ENCODE measurements around the gene WDR77.

The WDR77 gene

GRCh38 chr1:111439461-111440351, 9.3 kb downstream of the WDR77 start:
- H3K4me3 ChIP-seq (ENCODE audit: low read length), result no peak overlapping the region
- TF ChIP-seq ZNF274 (IDR thresholded peaks at IDR 0.05; ENCODE audit: low read depth, low read length), result no peak

- TF ChIP-seq ZNF274 (IDR thresholded peaks at IDR 0.05; ENCODE audit: low read depth, low read length), result no peak
- no peak overlapping the region for H3K4me3 ChIP-seq (ENCODE audit: low read length)
These were observed 12.3 kb downstream of the WDR77 start for GRCh38 chr1:111436726-111437125.

GRCh38 chr1:111424281-111424680, 24.8 kb downstream of the WDR77 start:
- no peak for TF ChIP-seq ZNF274 (IDR thresholded peaks at IDR 0.05; ENCODE audit: low read depth, low read length)
- H3K4me3 ChIP-seq (ENCODE audit: low read length), result no peak overlapping the region

- TF ChIP-seq ZNF274 (IDR thresholded peaks at IDR 0.05; ENCODE audit: low read depth, low read length), result no peak
- no peak overlapping the region for H3K4me3 ChIP-seq (ENCODE audit: low read length)
These were observed 26.3 kb downstream of the WDR77 start for GRCh38 chr1:111422546-111423391.

- H3K4me3 ChIP-seq (ENCODE audit: low read length), result no peak overlapping the region
- no peak for TF ChIP-seq ZNF274 (IDR thresholded peaks at IDR 0.05; ENCODE audit: low read depth, low read length)
These were observed 28.7 kb downstream of the WDR77 start for GRCh38 chr1:111420377-111420776.

- no peak overlapping the region for H3K4me3 ChIP-seq (ENCODE audit: low read length)
- no peak for TF ChIP-seq ZNF274 (IDR thresholded peaks at IDR 0.05; ENCODE audit: low read depth, low read length)
These were observed 30.0 kb downstream of the WDR77 start for GRCh38 chr1:111419037-111419436.

- H3K4me3 ChIP-seq (ENCODE audit: low read length), result no peak overlapping the region
- TF ChIP-seq ZNF274 (IDR thresholded peaks at IDR 0.05; ENCODE audit: low read depth, low read length), result no peak
These were observed 31.3 kb downstream of the WDR77 start for GRCh38 chr1:111417755-111418154.

- H3K4me3 ChIP-seq (ENCODE audit: low read length), result no peak overlapping the region
- TF ChIP-seq ZNF274 (IDR thresholded peaks at IDR 0.05; ENCODE audit: low read depth, low read length), result no peak
These were observed 33.6 kb downstream of the WDR77 start for GRCh38 chr1:111415461-111415860.

- no peak overlapping the region for H3K4me3 ChIP-seq (ENCODE audit: low read length)
- TF ChIP-seq ZNF274 (IDR thresholded peaks at IDR 0.05; ENCODE audit: low read depth, low read length), result no peak
These were observed 34.3 kb downstream of the WDR77 start for GRCh38 chr1:111414756-111415155.

GRCh38 chr1:111412839-111413238, 36.2 kb downstream of the WDR77 start:
- no peak overlapping the region for H3K4me3 ChIP-seq (ENCODE audit: low read length)
- no peak for TF ChIP-seq ZNF274 (IDR thresholded peaks at IDR 0.05; ENCODE audit: low read depth, low read length)

- no peak overlapping the region for H3K4me3 ChIP-seq (ENCODE audit: low read length)
- TF ChIP-seq ZNF274 (IDR thresholded peaks at IDR 0.05; ENCODE audit: low read depth, low read length), result no peak
These were observed 41.8 kb downstream of the WDR77 start for GRCh38 chr1:111407301-111407700.

- H3K4me3 ChIP-seq (ENCODE audit: low read length), result no peak overlapping the region
These were observed 42.7 kb downstream of the WDR77 start for GRCh38 chr1:111406321-111406768.

GRCh38 chr1:111404588-111404987, 44.5 kb downstream of the WDR77 start:
- no peak overlapping the region for H3K4me3 ChIP-seq (ENCODE audit: low read length)
- no peak for TF ChIP-seq ZNF274 (IDR thresholded peaks at IDR 0.05; ENCODE audit: low read depth, low read length)

More at GRCh38 chr1:111406321-111406768, 42.7 kb downstream of the WDR77 start:
- TF ChIP-seq ZNF274 (IDR thresholded peaks at IDR 0.05; ENCODE audit: low read depth, low read length), result no peak

GRCh38 chr1:111402083-111402482, 47.0 kb downstream of the WDR77 start:
- TF ChIP-seq ZNF274 (IDR thresholded peaks at IDR 0.05; ENCODE audit: low read depth, low read length), result no peak
- no peak overlapping the region for H3K4me3 ChIP-seq (ENCODE audit: low read length)
